Stimulated activated memory B cell treated with anti-CD40 and anti-IgM and Interleukin-4, amounts not matched to agents 10 μg/mL and 1 μg/mL and 100 μg/mL, for 72 hours (primary cell): ENCODE results near the gene MRPS6.

ENCODE experiments used
- ATAC-seq: fragments of 150-1000 bp; cut with Tn5 transposase; 2 replicates; pipeline ENCODE4 v1.10.0; 2021
- H3K27ac Mint-ChIP-seq: one replicate; pipeline ENCODE4 v1.8.0; 2022; ENCODE audit warnings: mild to moderate bottlenecking, mixed read lengths
- H3K27me3 Mint-ChIP-seq: one replicate; pipeline ENCODE4 v1.8.0; 2022; ENCODE audit warnings: mixed read lengths
- H3K36me3 Mint-ChIP-seq: one replicate; pipeline ENCODE4 v1.8.0; 2022; ENCODE audit warnings: mixed read lengths
- H3K4me1 Mint-ChIP-seq: one replicate; pipeline ENCODE4 v1.8.0; 2022; ENCODE audit warnings: mixed read lengths
- H3K4me3 Mint-ChIP-seq: one replicate; pipeline ENCODE4 v1.8.0; 2022; ENCODE audit warnings: mild to moderate bottlenecking, moderate library complexity, mixed read lengths
- H3K9me3 Mint-ChIP-seq: one replicate; pipeline ENCODE4 v1.8.0; 2022; ENCODE audit warnings: mixed read lengths

Gene MRPS6

GRCh38 chr21:34073032-34073748 lies at the start of gene MRPS6, which contains the start of gene SLC5A3:
TSS of gene MRPS6 (plus strand) at chr21:34073578. CDS start at chr21:34073701, 123 bp downstream.
TSS of gene SLC5A3 (plus strand) at chr21:34073578. CDS start at chr21:34095199, 21,621 bp downstream.
- peak; percentile 92 for ATAC-seq
- H3K27me3 Mint-ChIP-seq: no peaks in the 10 kb centered on the region

DNA sequence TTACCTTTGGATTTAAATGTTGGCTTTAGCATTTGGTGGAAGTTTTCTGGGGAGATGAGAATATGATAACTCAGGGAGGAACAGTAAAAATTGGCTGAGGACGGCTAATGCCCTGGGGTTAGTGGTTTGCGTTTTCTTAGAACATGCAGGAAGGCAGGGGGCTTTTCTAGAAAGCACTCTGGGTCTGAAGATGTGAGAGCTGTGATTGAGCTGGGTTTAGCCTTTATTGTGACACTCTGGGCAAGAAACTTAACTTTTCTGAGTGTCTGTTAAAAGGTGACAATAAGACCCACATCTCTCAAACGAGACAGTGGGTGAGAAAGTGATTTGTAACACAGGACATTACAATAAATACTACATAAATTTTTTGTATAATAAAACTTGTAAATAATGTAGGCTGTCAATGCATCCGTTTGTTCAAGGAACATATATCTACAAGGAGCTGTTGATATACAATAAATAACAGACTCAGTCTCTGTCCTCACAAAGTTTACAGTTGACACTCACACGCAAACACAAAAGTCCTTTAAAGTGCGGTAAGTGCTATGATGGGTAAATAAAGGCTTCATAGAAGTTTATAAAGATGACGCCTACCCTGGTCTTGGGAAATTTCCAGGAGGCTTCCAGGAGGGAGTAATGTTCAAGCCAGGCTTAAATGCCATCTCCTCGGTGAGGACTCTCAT lies 49.5 kb upstream of the MRPS6 start:
- Mint-ChIP-seq H3K27me3 (no peaks in the 10 kb centered on the region), H3K4me1 (peaks cover 23% of the 10 kb centered on the region), H3K36me3 (no peaks in the 10 kb centered on the region), H3K9me3 (peaks cover 2% of the 10 kb centered on the region), H3K27ac (no peak overlapping the region), H3K4me3 (no peak overlapping the region)
- no peak for ATAC-seq

More at GRCh38 chr21:34073032-34073748, at the start of gene MRPS6, which contains the start of gene SLC5A3:
- peak within 1 kb of the TSS; percentile 92 for H3K4me3 Mint-ChIP-seq
- H3K27ac Mint-ChIP-seq: peak within 1 kb of the TSS; percentile 89
- no peaks in the 10 kb centered on the region for H3K9me3 Mint-ChIP-seq
- H3K4me1 Mint-ChIP-seq: peaks cover 46% of the 10 kb centered on the region
- peaks cover 14% of the 10 kb centered on the region for H3K36me3 Mint-ChIP-seq

DNA sequence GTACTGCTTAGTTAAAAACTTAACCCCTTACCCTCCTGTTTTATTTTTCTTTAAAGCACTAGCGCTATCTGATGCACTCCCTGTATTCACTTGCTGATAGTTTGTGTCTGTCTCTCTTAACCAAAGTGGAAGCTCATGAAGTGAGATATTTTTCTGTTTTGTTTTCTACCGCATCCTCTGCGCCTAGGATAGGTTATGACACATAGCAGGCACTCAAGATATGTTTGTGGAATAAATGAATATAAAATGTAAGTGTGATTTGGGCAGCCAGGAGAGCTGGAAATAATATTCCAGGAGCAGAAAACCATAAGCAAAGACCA lies 49.0 kb upstream of the MRPS6 start:
- no peak for ATAC-seq
- Mint-ChIP-seq H3K27me3 (no peaks in the 10 kb centered on the region), H3K9me3 (no peaks in the 10 kb centered on the region), H3K4me1 (peaks cover 18% of the 10 kb centered on the region), H3K4me3 (no peak overlapping the region), H3K27ac (no peak overlapping the region), H3K36me3 (no peaks in the 10 kb centered on the region)

GRCh38 chr21:34027721-34028461 lies 45.5 kb upstream of the MRPS6 start:
- Mint-ChIP-seq H3K27me3 (no peaks in the 10 kb centered on the region), H3K36me3 (no peaks in the 10 kb centered on the region), H3K4me1 (peaks cover 16% of the 10 kb centered on the region), H3K9me3 (peaks cover 2% of the 10 kb centered on the region), H3K27ac (no peak overlapping the region), H3K4me3 (no peak overlapping the region)
- no peak for ATAC-seq

DNA sequence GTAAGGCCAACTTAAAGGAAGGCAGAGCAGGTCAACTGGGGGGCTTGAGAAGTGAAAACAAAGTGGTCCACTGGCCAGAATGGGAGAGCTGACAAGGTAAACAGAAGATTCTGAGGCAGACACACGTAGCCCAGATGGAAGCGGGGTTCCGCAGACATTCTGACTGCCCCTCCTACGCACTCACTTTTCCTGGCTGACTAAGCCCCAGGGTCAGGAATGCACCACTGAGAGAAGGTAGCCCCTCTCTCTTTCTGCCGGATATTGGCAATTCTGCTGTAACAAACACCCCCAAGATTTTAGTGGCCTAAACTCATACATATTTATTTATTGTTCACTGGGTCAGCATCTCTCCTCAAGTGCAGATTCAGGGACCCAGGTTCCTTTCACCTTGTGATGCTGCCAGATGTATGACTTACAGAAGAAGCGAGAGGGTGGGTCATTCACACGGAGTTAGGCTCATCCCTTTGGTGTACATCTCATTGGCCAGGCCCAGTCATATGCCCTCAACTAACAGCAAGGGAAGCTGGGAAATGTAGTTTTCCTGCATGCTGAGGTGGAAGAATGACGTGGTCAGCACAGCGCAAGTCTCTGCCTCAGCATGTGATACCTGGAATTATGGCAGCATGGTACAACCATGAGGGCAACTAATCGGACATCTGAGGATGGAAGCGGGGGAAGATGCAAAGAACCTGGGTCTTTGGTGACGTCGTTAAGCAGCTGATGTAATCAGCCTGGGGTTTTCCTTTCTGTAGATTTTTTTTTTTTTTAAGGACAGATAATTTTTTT lies 43.4 kb upstream of the MRPS6 start:
- Mint-ChIP-seq H3K27ac (no peak overlapping the region), H3K36me3 (no peaks in the 10 kb centered on the region), H3K4me1 (peaks cover 16% of the 10 kb centered on the region), H3K4me3 (peak overlapping the region; percentile 72), H3K9me3 (peaks cover 2% of the 10 kb centered on the region), H3K27me3 (no peaks in the 10 kb centered on the region)
- ATAC-seq: peak; percentile 97

GRCh38 chr21:34031835-34032370 lies 41.5 kb upstream of the MRPS6 start:
- H3K4me1 Mint-ChIP-seq: peaks cover 16% of the 10 kb centered on the region
- H3K27ac Mint-ChIP-seq: no peak overlapping the region
- H3K36me3 Mint-ChIP-seq: no peaks in the 10 kb centered on the region
- H3K27me3 Mint-ChIP-seq: peaks cover 8% of the 10 kb centered on the region
- no peak overlapping the region for H3K4me3 Mint-ChIP-seq
- no peak for ATAC-seq
- peaks cover 7% of the 10 kb centered on the region for H3K9me3 Mint-ChIP-seq

DNA sequence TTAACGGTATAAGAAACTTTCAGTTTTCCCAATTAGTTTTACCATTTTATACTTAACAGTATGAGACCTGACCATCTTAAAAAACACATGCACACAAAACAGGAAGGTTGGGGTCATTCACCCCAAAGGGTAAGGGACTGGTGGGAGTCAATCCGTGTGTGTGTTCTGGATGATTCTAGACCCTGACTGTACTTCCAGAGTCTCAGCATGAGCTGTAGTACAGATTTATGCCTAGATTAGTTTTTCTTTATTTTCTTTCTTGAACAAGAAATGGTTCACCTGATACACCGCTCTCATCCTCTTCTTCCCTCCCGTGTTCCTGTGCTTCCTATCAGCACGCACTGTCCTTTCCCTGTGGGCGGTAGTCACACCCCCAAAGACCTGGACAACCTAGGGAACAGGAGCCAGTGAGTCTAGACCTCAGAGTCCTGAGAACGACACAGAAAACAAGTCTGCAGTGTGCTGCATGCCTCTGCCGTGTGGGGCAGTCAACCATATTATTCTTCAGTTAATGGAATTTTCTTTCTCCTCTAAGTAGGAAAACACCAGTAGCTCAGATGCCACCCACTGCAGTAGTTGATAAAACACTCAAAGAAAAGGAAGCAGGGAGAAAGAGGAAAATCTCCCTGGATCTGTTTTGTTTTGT lies 38.9 kb upstream of the MRPS6 start:
- H3K9me3 Mint-ChIP-seq: peaks cover 7% of the 10 kb centered on the region
- H3K4me3 Mint-ChIP-seq: no peak overlapping the region
- H3K4me1 Mint-ChIP-seq: peaks cover 16% of the 10 kb centered on the region
- H3K27me3 Mint-ChIP-seq: peaks cover 8% of the 10 kb centered on the region
- ATAC-seq: no peak
- H3K27ac Mint-ChIP-seq: no peak overlapping the region
- no peaks in the 10 kb centered on the region for H3K36me3 Mint-ChIP-seq

GRCh38 chr21:34035619-34036354 lies 37.6 kb upstream of the MRPS6 start:
- Mint-ChIP-seq H3K27me3 (peaks cover 8% of the 10 kb centered on the region), H3K36me3 (no peaks in the 10 kb centered on the region), H3K27ac (no peak overlapping the region), H3K9me3 (peaks cover 5% of the 10 kb centered on the region), H3K4me3 (no peak overlapping the region), H3K4me1 (peaks cover 10% of the 10 kb centered on the region)
- no peak for ATAC-seq

DNA sequence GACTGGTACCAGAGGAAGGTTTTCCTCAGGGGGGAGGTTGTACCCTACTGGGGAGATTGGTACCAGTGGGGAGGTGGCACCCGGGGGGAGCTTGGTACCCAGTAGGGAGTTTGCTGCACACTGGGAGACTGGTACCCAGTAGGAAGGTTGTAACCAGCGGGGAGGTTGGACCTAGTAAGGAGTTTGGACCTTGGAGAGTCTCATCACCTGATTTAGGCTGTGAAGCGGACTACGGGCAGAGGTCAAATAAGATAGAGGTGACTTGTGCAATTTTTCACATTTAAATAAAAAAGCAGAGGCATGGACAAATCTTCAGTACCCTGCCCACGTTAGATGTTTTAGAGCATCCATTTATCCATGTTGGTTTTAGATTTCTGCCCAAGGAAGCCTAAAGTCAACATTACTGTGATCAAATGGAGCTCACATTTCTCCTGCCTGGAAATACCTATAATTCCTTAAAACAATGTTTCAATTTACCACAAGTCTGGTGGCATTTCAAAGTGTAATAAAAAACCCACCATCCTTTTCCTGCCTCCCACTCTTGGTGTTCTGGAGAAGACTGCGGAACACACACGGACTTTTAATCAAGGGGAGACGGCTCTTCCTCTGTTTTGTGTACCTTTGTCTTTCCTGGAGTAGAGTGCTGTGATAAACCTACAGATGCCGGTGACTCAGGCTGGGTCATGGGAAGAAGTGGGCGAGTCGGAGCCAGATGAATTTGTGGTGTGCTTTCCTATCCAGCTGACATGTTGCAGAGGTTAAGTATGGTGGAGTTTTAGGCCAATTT lies 36.2 kb upstream of the MRPS6 start:
- Mint-ChIP-seq H3K27ac (no peak overlapping the region), H3K4me1 (no peaks in the 10 kb centered on the region), H3K27me3 (peaks cover 8% of the 10 kb centered on the region), H3K9me3 (peaks cover 5% of the 10 kb centered on the region), H3K4me3 (no peak overlapping the region), H3K36me3 (no peaks in the 10 kb centered on the region)
- no peak for ATAC-seq

GRCh38 chr21:34039678-34040382 lies 33.5 kb upstream of the MRPS6 start:
- Mint-ChIP-seq H3K27me3 (peaks cover 8% of the 10 kb centered on the region), H3K27ac (no peak overlapping the region), H3K9me3 (peaks cover 5% of the 10 kb centered on the region), H3K4me3 (no peak overlapping the region), H3K36me3 (no peaks in the 10 kb centered on the region), H3K4me1 (no peaks in the 10 kb centered on the region)
- ATAC-seq: no peak

GRCh38 chr21:34042735-34043134 lies 30.6 kb upstream of the MRPS6 start:
- Mint-ChIP-seq H3K4me3 (no peak overlapping the region), H3K36me3 (no peaks in the 10 kb centered on the region), H3K27me3 (no peaks in the 10 kb centered on the region), H3K9me3 (no peaks in the 10 kb centered on the region), H3K4me1 (peaks cover 14% of the 10 kb centered on the region), H3K27ac (no peak overlapping the region)
- ATAC-seq: no peak

DNA sequence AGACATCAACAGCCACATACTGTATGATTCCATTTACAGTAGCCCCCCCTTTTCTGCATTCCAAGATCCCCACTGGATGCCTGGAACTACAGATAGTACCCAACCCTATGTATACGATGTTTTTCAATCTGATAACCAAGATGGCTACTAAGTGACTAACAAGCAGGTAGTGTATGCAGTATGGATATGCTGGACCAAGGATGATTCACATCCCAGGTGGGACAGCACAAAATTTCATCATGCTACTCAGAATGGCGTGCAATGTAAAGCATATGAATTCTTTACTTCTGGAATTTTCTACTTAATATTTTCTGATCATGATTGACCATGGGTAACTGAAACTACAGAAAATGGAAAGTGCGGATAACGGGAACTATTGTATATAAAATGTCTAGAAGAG lies 30.0 kb upstream of the MRPS6 start:
- Mint-ChIP-seq H3K4me3 (no peak overlapping the region), H3K9me3 (no peaks in the 10 kb centered on the region), H3K27ac (no peak overlapping the region), H3K4me1 (peaks cover 14% of the 10 kb centered on the region), H3K27me3 (no peaks in the 10 kb centered on the region), H3K36me3 (no peaks in the 10 kb centered on the region)
- no peak for ATAC-seq

DNA sequence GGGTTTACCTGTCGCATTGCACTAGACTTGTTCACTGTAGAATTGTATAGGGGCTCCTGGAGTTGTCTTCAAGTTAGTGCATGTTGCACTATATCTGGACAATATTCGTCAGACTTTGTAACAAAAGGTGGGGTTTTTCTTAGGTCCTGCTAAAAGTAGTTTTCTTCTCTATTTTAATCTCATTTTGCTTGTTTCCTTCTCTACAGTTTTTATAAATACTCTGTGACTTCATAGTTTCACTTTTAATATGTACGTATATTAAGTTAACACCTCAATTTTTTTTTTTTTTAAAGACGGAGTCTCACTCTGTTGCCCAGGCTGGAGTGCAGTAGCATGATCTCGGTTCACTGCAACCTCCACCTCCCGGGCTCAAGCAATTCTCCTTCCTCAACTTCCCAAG lies 26.5 kb upstream of the MRPS6 start:
- peak overlapping the region; percentile 64 for H3K27ac Mint-ChIP-seq
- H3K36me3 Mint-ChIP-seq: no peaks in the 10 kb centered on the region
- H3K9me3 Mint-ChIP-seq: no peaks in the 10 kb centered on the region
- H3K27me3 Mint-ChIP-seq: no peaks in the 10 kb centered on the region
- peak overlapping the region; percentile 54 for H3K4me3 Mint-ChIP-seq
- ATAC-seq: no peak
- peaks cover 14% of the 10 kb centered on the region for H3K4me1 Mint-ChIP-seq
